Right lobe of liver (tissue), 6 donors: ENCODE measurements around the gene DAP. TPM values are rescaled to one million over a fixed set of nuclear protein-coding genes. Genes with fewer than 3 reads are reported as not detected.

ENCODE experiments used
- ATAC-seq, 4 donors: fragments of 200-7000 bp; cut with Tn5 transposase; one replicate each; pipeline ENCODE4 v1.9.1; 2020; ENCODE audit warnings: mild to moderate bottlenecking in 4 of 4, moderate library complexity in 4 of 4
- DNase-seq, 3 donors: peaks; one replicate each; pipeline ENCODE4 v3.0.0-alpha.2; 2020
- H3K27ac ChIP-seq, 3 donors: fragments of 200-600 bp; one replicate each; pipeline ENCODE4 v1.8.0; 2022
- H3K27me3 ChIP-seq, 2 donors: fragments of 200-600 bp; one replicate each; pipeline ENCODE4 v1.8.0; 2022
- H3K36me3 ChIP-seq, 4 donors: fragments of 200-600 bp; sonication (generic) in 1 of 4; one replicate each; pipeline versions ENCODE4 v1.5.1 to v1.8.0; 2017 to 2022; ENCODE audit warnings: control low read depth in 1 of 4
- H3K4me1 ChIP-seq, 4 donors: fragments of 200-600 bp; sonication (generic) in 1 of 4; one replicate each; pipeline versions ENCODE4 v1.5.1 to v1.8.0; 2017 to 2022; ENCODE audit warnings: control low read depth in 1 of 4
- H3K4me3 ChIP-seq, 3 donors: fragments of 200-600 bp; one replicate each; pipeline ENCODE4 v1.8.0; 2022
- H3K9me3 ChIP-seq, 4 donors: fragments of 200-600 bp; sonication (generic) in 1 of 4; one replicate each; pipeline versions ENCODE4 v1.5.1 to v1.8.0; 2017 to 2022; ENCODE audit warnings: control low read depth in 1 of 4
- POLR2A ChIP-seq: fragments of 450-650 bp; IDR thresholded peaks from one replicate; pipeline ENCODE4 v1.6.1; 2017; ENCODE audit warnings: antibody characterized with exemption, mild to moderate bottlenecking
- WGBS: methylation state at CpG from one replicate; pipeline ENCODE4 v1.1.6; 2018; ENCODE audit warnings: low coverage, low lambda C conversion rate; ENCODE audit not compliant: insufficient coverage; ENCODE audit errors: missing lambda C conversion rate; 5-methylcytosine and 5-hydroxymethylcytosine counted together
- intact Hi-C, 2 donors: fragments of 100-400 bp; cut with DNase I; formaldehyde crosslinking; loops; one replicate each; pipeline versions ENCODE4 v1.11.2 to v1.14.1; 2022
- total RNA-seq, 6 experiments: library from RNA; depleted of rRNA in 2 of 6; stranded (reverse); fragments of >200 nt in 2 of 6; fragmentation: NEBNext Ultra II Directional in 3 of 6; extraction: Animal tissue kit (Norgen Biotek cat#: 25700) in 3 of 6; gene quantifications; one replicate each; pipeline versions ENCODE4 v1.1.0 to v1.2.4, GENCODE V29; 2016 to 2023
- TF ChIP-seq, protein P1 (sequence below), 4 donors: fragments of 200-600 bp in 3 of 4; fragments of 450-650 bp in 1 of 4; IDR thresholded peaks; one replicate each; pipeline versions ENCODE4 v1.5.1 to v1.8.0; 2016 to 2022; ENCODE audit warnings: antibody characterized with exemption in 4 of 4, mild to moderate bottlenecking in 2 of 4
- donor health status: DM: no; HTN: yes; CAD: no.
- donor health status: DM: no; HTN: no; CAD: no.
- donor health status: DM: no; HTN: no; CAD: no.
- donor health status: DM: no; HTN: yes; CAD: no.
- donor health status: DM: no; HTN: yes; CAD: no.

Gene DAP
- total RNA-seq, 6 experiments from 2014 or later = 97.0 to 126 (median 104) TPM

GRCh38 chr5:10740384-10740783, 20.6 kb downstream of the DAP start:
- TF ChIP-seq, protein P1, sequence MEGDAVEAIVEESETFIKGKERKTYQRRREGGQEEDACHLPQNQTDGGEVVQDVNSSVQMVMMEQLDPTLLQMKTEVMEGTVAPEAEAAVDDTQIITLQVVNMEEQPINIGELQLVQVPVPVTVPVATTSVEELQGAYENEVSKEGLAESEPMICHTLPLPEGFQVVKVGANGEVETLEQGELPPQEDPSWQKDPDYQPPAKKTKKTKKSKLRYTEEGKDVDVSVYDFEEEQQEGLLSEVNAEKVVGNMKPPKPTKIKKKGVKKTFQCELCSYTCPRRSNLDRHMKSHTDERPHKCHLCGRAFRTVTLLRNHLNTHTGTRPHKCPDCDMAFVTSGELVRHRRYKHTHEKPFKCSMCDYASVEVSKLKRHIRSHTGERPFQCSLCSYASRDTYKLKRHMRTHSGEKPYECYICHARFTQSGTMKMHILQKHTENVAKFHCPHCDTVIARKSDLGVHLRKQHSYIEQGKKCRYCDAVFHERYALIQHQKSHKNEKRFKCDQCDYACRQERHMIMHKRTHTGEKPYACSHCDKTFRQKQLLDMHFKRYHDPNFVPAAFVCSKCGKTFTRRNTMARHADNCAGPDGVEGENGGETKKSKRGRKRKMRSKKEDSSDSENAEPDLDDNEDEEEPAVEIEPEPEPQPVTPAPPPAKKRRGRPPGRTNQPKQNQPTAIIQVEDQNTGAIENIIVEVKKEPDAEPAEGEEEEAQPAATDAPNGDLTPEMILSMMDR (IDR thresholded peaks at IDR 0.05) = no peak
- no peak for TF ChIP-seq POLR2A
- no peak overlapping the region for H3K4me3 ChIP-seq
- peaks cover 0 to 12% (median 3%) of the 10 kb centered on the region in 4 donors for H3K36me3 ChIP-seq
- DNase-seq = no peak
- intact Hi-C loops = no loop called here
- no peaks in the 10 kb centered on the region for H3K27me3 ChIP-seq
- H3K4me1 ChIP-seq = peaks cover 0 to 47% (median 17%) of the 10 kb centered on the region in 4 donors
- H3K9me3 ChIP-seq = no peaks in the 10 kb centered on the region
- ATAC-seq = no peak
- WGBS = 93% methylated on average over 2 of the region's 2 CpGs
- H3K27ac ChIP-seq = no peak overlapping the region

DNA sequence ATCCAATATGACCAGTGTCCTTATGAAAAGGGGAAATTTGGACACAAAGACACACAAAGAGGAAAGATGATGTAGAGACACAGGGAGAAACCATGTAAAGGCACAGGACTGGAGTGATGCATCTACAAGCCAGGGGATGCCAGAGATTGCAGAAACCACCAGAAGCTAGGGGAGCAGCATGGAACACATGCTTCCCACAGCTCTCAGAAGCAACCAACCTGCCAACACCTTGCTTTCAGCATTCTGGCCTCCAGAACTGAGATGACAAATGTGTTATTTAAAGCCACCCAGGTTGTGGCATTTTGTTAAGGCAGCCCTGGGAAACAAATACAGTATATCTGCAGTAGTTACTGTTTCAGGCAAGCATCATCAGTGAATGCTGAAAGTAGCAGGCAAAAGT, 23.2 kb downstream of the DAP start:
- peaks cover 0 to 51% (median 26%) of the 10 kb centered on the region in 4 donors for H3K4me1 ChIP-seq
- DNase-seq = no peak
- H3K9me3 ChIP-seq = no peaks in the 10 kb centered on the region
- TF ChIP-seq, protein P1 (IDR thresholded peaks at IDR 0.05) = no peak
- no peak for TF ChIP-seq POLR2A
- no peaks in the 10 kb centered on the region for H3K36me3 ChIP-seq
- no peak for ATAC-seq
- no peak overlapping the region for H3K4me3 ChIP-seq
- intact Hi-C loops = no loop called here
- peak overlapping the region in 2 of 3 donors; percentile 47 to 81 for H3K27ac ChIP-seq
- H3K27me3 ChIP-seq = no peaks in the 10 kb centered on the region

DNA sequence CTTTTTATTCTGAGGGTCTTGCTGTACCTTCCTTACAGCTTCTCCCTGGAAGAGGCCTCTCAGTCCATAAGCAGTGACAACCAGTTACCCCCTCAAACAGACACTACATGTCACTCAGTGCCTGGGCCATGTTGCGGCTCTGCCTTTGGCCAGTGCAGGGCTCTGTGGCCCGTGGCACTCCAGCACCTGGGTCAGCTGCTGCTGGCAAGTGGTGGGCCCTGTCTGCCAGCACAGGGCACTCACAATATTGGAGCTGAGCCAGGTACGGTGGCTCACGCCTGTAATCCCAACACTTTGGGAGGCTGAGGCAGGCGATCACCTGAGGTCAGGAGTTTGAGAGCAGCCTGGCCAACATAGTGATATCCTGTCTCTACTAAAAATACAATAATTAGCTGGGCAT, 24.2 kb downstream of the DAP start:
- peak in 3 of 4 donors; percentile 8 to 18 (median 17) for ATAC-seq
- peak overlapping the region in 2 of 3 donors; percentile 47 to 81 for H3K27ac ChIP-seq
- no peaks in the 10 kb centered on the region for H3K36me3 ChIP-seq
- no peak overlapping the region for H3K4me3 ChIP-seq
- DNase-seq = peak in 1 of 3 donors; percentile 66
- peaks cover 0 to 51% (median 26%) of the 10 kb centered on the region in 4 donors for H3K4me1 ChIP-seq
- 80% methylated on average over 1 of the region's 5 CpGs for WGBS
- intact Hi-C loops = no loop called here
- H3K9me3 ChIP-seq = no peaks in the 10 kb centered on the region
- no peak for TF ChIP-seq POLR2A
- TF ChIP-seq, protein P1 (IDR thresholded peaks at IDR 0.05) = no peak
- no peaks in the 10 kb centered on the region for H3K27me3 ChIP-seq

- H3K9me3 ChIP-seq = no peaks in the 10 kb centered on the region
- DNase-seq = no peak
- 33% methylated on average over 1 of the region's 11 CpGs for WGBS
- peak overlapping the region in 2 of 3 donors; percentile 47 to 81 for H3K27ac ChIP-seq
- no peak overlapping the region for H3K4me3 ChIP-seq
- TF ChIP-seq, protein P1 (IDR thresholded peaks at IDR 0.05) = no peak
- TF ChIP-seq POLR2A = no peak
- H3K27me3 ChIP-seq = no peaks in the 10 kb centered on the region
- intact Hi-C loops = no loop called here
- no peak for ATAC-seq
- peaks cover 0 to 51% (median 26%) of the 10 kb centered on the region in 4 donors for H3K4me1 ChIP-seq
- H3K36me3 ChIP-seq = no peaks in the 10 kb centered on the region
Observed at GRCh38 chr5:10736354-10736753, 24.7 kb downstream of the DAP start.
